Measurements from ENCODE around the gene MRPL49.

- TF ChIP-seq JUNB (IDR thresholded peaks at IDR 0.05; ENCODE audit: unreplicated experiment) (no peak), CTCF (conservative IDR thresholded peaks at IDR 0.05; ENCODE audit: low read depth in 2 of 2) (no peak), EZH2 (IDR thresholded peaks at IDR 0.05; ENCODE audit: low read depth, unreplicated experiment) (no peak), EZH2phosphoT487 (IDR thresholded peaks at IDR 0.05; ENCODE audit: unreplicated experiment) (no peak), REST (IDR thresholded peaks at IDR 0.05; ENCODE audit: unreplicated experiment) (no peak), CREB1 (CRISPR knock-in tag; IDR thresholded peaks at IDR 0.05; ENCODE audit: low read depth) (no peak), POLR2AphosphoS5 (IDR thresholded peaks at IDR 0.05; ENCODE audit: low read depth) (peak; percentile 30), ZNF331 (CRISPR knock-in tag; IDR thresholded peaks at IDR 0.05; ENCODE audit: low read depth) (no peak)
Observed at GRCh38 chr11:65115361-65116082, 6.6 kb upstream of the MRPL49 start.
